SK-N-SH (cell line): ENCODE measurements around the gene BRPF3.

Experiments
- CTCF ChIP-seq: fragments of 200-600 bp; sonication (generic); IDR thresholded peaks from 2 replicates; pipeline ENCODE4 v1.6.1; 2017; ENCODE audit warnings: antibody characterized with exemption, mild to moderate bottlenecking, moderate library complexity
- EP300 ChIP-seq, 2 experiments: IDR thresholded peaks; 2 replicates each; pipeline versions ENCODE4 v1.4.0 to v1.6.1; 2012; ENCODE audit warnings: borderline replicate concordance in 1 of 2, low read depth in 1 of 2, low read length in 1 of 2
- MAX ChIP-seq: IDR thresholded peaks from 2 replicates; pipeline ENCODE4 v1.4.0; 2012; ENCODE audit warnings: low read depth
- RCOR1 ChIP-seq: fragments of 150-350 bp; IDR thresholded peaks from 2 replicates; pipeline ENCODE4 v1.6.1; 2017; ENCODE audit warnings: antibody characterized with exemption, low read length
- SIN3A ChIP-seq: IDR thresholded peaks from 2 replicates; pipeline ENCODE4 v1.6.1; 2012; ENCODE audit warnings: low read depth, mild to moderate bottlenecking, low read length, moderate library complexity, borderline replicate concordance
- USF1 ChIP-seq: IDR thresholded peaks from 2 replicates; pipeline ENCODE4 v1.4.0; 2012; ENCODE audit warnings: low read depth, borderline replicate concordance

GRCh38 chr6:36226438-36227047 lies 30.0 kb downstream of the BRPF3 start:
- TF ChIP-seq RCOR1 = no peak
- TF ChIP-seq MAX = no peak
- no peak for TF ChIP-seq CTCF
- no peak for TF ChIP-seq EP300 (IDR thresholded peaks at IDR 0.05; ENCODE audit: borderline replicate concordance in 1 of 2, low read depth in 1 of 2, low read length in 1 of 2)
- TF ChIP-seq USF1 = no peak
- no peak for TF ChIP-seq SIN3A
